HEK293T (cell line): ENCODE data around the gene SYNE3.

ENCODE experiments used
- CTCF ChIA-PET: fragments of 350-600 bp; formaldehyde crosslinking; extraction: SDS; loops from one replicate; lab custom pipeline; 2021; ENCODE audit warnings: antibody characterized with exemption, inconsistent platforms; lab: Yijun Ruan, JAX
- POLR2A ChIA-PET: fragments of 350-600 bp; formaldehyde crosslinking; extraction: SDS; loops from one replicate; lab custom pipeline; 2020; ENCODE audit warnings: antibody characterized with exemption, inconsistent platforms; lab: Yijun Ruan, JAX
- DNase-seq: peaks from one replicate; pipeline ENCODE4 v3.0.0; 2012; ENCODE audit warnings: mixed read lengths; ENCODE audit errors: extremely low spot score
- ARNT ChIP-seq: fragments of 450-650 bp; IDR thresholded peaks from 2 replicates; pipeline ENCODE4 v1.6.1; 2017; ENCODE audit warnings: mild to moderate bottlenecking
- BHLHE40 ChIP-seq: fragments of 450-650 bp; IDR thresholded peaks from 2 replicates; pipeline ENCODE4 v1.6.1; 2016; ENCODE audit warnings: mild to moderate bottlenecking, moderate library complexity, borderline replicate concordance
- CTBP1 ChIP-seq: fragments of 450-650 bp; IDR thresholded peaks from 2 replicates; pipeline ENCODE4 v1.6.1; 2016; ENCODE audit warnings: borderline replicate concordance
- ELF4 ChIP-seq: fragments of 450-650 bp; IDR thresholded peaks from 2 replicates; pipeline ENCODE4 v1.6.1; 2017; ENCODE audit warnings: antibody characterized with exemption
- FOXA1 ChIP-seq: fragments of 450-650 bp; IDR thresholded peaks from 2 replicates; pipeline ENCODE4 v1.6.1; 2016; ENCODE audit warnings: mild to moderate bottlenecking
- FOXK2 ChIP-seq: fragments of 450-650 bp; IDR thresholded peaks from 2 replicates; pipeline ENCODE4 v1.6.1; 2016; ENCODE audit warnings: mild to moderate bottlenecking
- FOXM1 ChIP-seq: fragments of 450-650 bp; IDR thresholded peaks from 2 replicates; pipeline ENCODE4 v1.6.1; 2017; ENCODE audit warnings: mild to moderate bottlenecking, borderline replicate concordance
- HDGF ChIP-seq: fragments of 450-650 bp; IDR thresholded peaks from 2 replicates; pipeline ENCODE4 v1.6.1; 2017; ENCODE audit warnings: antibody characterized with exemption, borderline replicate concordance
- L3MBTL2 ChIP-seq: fragments of 450-650 bp; conservative IDR thresholded peaks from 2 replicates; pipeline ENCODE4 v1.6.1; 2016; ENCODE audit warnings: mild to moderate bottlenecking
- LEF1 ChIP-seq: fragments of 450-650 bp; IDR thresholded peaks from 2 replicates; pipeline ENCODE4 v1.6.1; 2017; ENCODE audit warnings: mild to moderate bottlenecking, borderline replicate concordance
- NFRKB ChIP-seq: fragments of 450-650 bp; IDR thresholded peaks from 2 replicates; pipeline ENCODE4 v1.6.1; 2016; ENCODE audit warnings: mild to moderate bottlenecking, moderate library complexity
- PKNOX1 ChIP-seq: fragments of 450-650 bp; IDR thresholded peaks from 2 replicates; pipeline ENCODE4 v1.6.1; 2016
- SP1 ChIP-seq: fragments of 450-650 bp; IDR thresholded peaks from 2 replicates; pipeline ENCODE4 v1.6.1; 2017
- SUZ12 ChIP-seq: fragments of 450-650 bp; IDR thresholded peaks from 2 replicates; pipeline ENCODE4 v1.6.1; 2016; ENCODE audit warnings: mild to moderate bottlenecking
- TARDBP ChIP-seq: fragments of 450-650 bp; IDR thresholded peaks from 2 replicates; pipeline ENCODE4 v1.6.1; 2016
- ZNF384 ChIP-seq: fragments of 450-650 bp; IDR thresholded peaks from 2 replicates; pipeline ENCODE4 v1.6.1; 2016

SYNE3 gene

GRCh38 chr14:95509495-95509894, 7.0 kb downstream of the SYNE3 start:
- no peak for DNase-seq
- CTCF ChIA-PET: no interaction called here
- TF ChIP-seq SUZ12 (no peak), PKNOX1 (no peak), CTBP1 (no peak), TARDBP (no peak), HDGF (no peak), NFRKB (no peak), FOXA1 (no peak), FOXK2 (no peak), BHLHE40 (no peak), LEF1 (no peak), FOXM1 (no peak), SP1 (no peak), ELF4 (no peak), ZNF384 (no peak), L3MBTL2 (no peak), ARNT (no peak)
- POLR2A ChIA-PET: no interaction called here

DNA sequence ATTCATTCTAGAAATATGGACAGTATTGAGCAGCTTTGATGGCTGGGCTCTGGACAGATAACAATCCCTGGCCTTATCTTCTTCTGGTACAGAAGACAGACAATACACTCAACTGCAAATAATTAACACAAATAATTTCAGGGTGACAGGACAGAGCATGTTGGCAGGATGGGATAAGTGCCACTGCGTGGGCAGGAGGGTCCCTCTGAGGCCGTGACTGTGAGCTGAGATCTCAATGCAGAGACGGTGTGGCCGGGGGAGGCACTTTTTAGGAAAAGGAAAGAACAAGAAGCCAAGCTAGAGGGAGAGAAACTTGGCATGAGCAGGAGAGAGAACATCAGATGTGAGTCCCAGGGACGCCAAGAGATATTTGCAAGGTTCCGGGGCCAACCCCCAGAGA, 8.1 kb downstream of the SYNE3 start:
- ChIA-PET CTCF (no interaction called here), POLR2A (no interaction called here)
- TF ChIP-seq PKNOX1 (no peak), L3MBTL2 (no peak), FOXK2 (no peak), HDGF (no peak)
- no peak for DNase-seq

- TF ChIP-seq SP1 (no peak), CTBP1 (no peak), BHLHE40 (no peak), L3MBTL2 (no peak), PKNOX1 (no peak), SUZ12 (no peak), ZNF384 (no peak), LEF1 (no peak), ARNT (no peak), FOXA1 (no peak), ELF4 (no peak), FOXM1 (no peak), FOXK2 (no peak), TARDBP (no peak), NFRKB (no peak), HDGF (no peak)
- CTCF ChIA-PET: no interaction called here
- POLR2A ChIA-PET: no interaction called here
- no peak for DNase-seq
Observed at GRCh38 chr14:95507701-95508103, 8.7 kb downstream of the SYNE3 start.

DNA sequence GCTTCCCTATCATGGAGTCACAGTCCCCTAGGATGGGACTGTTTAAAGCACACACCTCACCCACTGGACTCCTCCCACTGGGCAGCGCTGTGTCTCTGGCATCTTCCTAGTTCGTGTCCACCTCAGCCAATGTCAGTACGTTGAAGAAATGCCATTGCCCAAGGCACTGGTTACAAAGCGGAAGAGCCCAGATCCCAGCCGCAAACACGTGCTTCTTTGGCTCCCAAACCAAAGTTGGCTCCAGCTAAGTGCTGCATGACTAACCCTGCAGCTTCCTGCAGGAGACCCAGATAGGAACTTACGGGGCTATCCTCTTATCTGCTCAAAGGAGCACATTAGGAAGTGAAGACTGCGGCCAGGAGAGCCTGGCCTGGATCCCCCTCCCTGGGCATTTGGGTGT, 9.3 kb downstream of the SYNE3 start:
- ChIA-PET CTCF (no interaction called here), POLR2A (no interaction called here)
- DNase-seq: no peak
- TF ChIP-seq FOXA1 (no peak), TARDBP (no peak), BHLHE40 (no peak), ZNF384 (no peak), L3MBTL2 (no peak)

- TF ChIP-seq FOXK2: no peak
- no peak for TF ChIP-seq NFRKB
- no peak for TF ChIP-seq HDGF
- no peak for TF ChIP-seq FOXA1
- TF ChIP-seq TARDBP: no peak
- no peak for TF ChIP-seq SP1
- TF ChIP-seq PKNOX1: no peak
- TF ChIP-seq ELF4: no peak
- TF ChIP-seq LEF1: no peak
- TF ChIP-seq L3MBTL2: no peak
- TF ChIP-seq CTBP1: no peak
- no peak for TF ChIP-seq BHLHE40
- no peak for TF ChIP-seq ARNT
- TF ChIP-seq FOXM1: no peak
- no peak for TF ChIP-seq SUZ12
- no peak for TF ChIP-seq ZNF384
- CTCF ChIA-PET: interaction anchor here (0.6 kb wide), 1 partner anchor 28 kb away, joined by 3 read pairs; no protein-coding TSS in a partner anchor
- DNase-seq: no peak
- POLR2A ChIA-PET: no interaction called here
Observed at GRCh38 chr14:95505030-95505589, 11.3 kb downstream of the SYNE3 start.
